Suprapubic skin (tissue), 2 donors: ENCODE measurements around the gene CSAG1.
"Not testable (repeated sequence)": the region's sequence is repeated elsewhere in the genome, so short reads cannot be mapped to it uniquely, and the experiment has no call there.

ENCODE experiments used
- EP300 ChIP-seq: sonication (generic); formaldehyde crosslinking; IDR thresholded peaks from one replicate; pipeline ENCODE4 v1.6.1; 2017; ENCODE audit warnings: antibody characterized with exemption
- POLR2A ChIP-seq, 2 donors: fragments of 450-650 bp; IDR thresholded peaks; one replicate each; pipeline ENCODE4 v1.6.1; 2017; ENCODE audit warnings: antibody characterized with exemption in 2 of 2, mild to moderate bottlenecking in 2 of 2, moderate library complexity in 2 of 2

- not testable (repeated sequence) for TF ChIP-seq EP300; POLR2A (IDR thresholded peaks at IDR 0.05)
Measured at GRCh38 chrX:152754871-152755270, 21.4 kb upstream of the CSAG1 start.
